ENCODE measurements around the gene MEGF9. TPM values are rescaled to one million over a fixed set of nuclear protein-coding genes. Genes with fewer than 3 reads are reported as not detected.
A peak's percentile ranks its signal among the peaks of the same experiment; 100 is the strongest.

The MEGF9 gene
- total and polyA plus RNA-seq, 12 donors, result 3.9 to 28.5 (median 19.7) TPM

- no peak for DNase-seq
- Histone ChIP-seq H3K36me3 (replicated peaks in 1 of 2) (peaks cover 0 to 5% of the 10 kb centered on the region in 2 donors), H3K27me3 (no peaks in the 10 kb centered on the region), H3K9me3 (replicated peaks in 1 of 3) (no peaks in the 10 kb centered on the region), H3K4me1 (replicated peaks in 1 of 2) (no peaks in the 10 kb centered on the region), H3K27ac (no peak overlapping the region), H3K4me3 (no peak overlapping the region)
- no peak for TF ChIP-seq POLR2A (IDR thresholded peaks at IDR 0.05)
- TF ChIP-seq CTCF (IDR thresholded peaks at IDR 0.05), result no peak
- WGBS, 4 donors, result 76 to 95% (median 91%) methylated on average over 1 of the region's 1 CpG
- intact Hi-C loops (cut with DNase I), result no loop called here
Observed at GRCh38 chr9:120603591-120603990, 110.7 kb downstream of the MEGF9 start.

GRCh38 chr9:120603010-120603409 lies 111.3 kb downstream of the MEGF9 start:
- no peak for TF ChIP-seq CTCF (IDR thresholded peaks at IDR 0.05)
- no peak for TF ChIP-seq POLR2A (IDR thresholded peaks at IDR 0.05)
- no peak for DNase-seq
- intact Hi-C loops (cut with DNase I), result no loop called here
- 95 to 100% (median 99%) methylated on average over 1 of the region's 1 CpG for WGBS, 4 donors
- Histone ChIP-seq H3K9me3 (replicated peaks in 1 of 3) (no peaks in the 10 kb centered on the region), H3K4me3 (no peak overlapping the region), H3K27me3 (no peaks in the 10 kb centered on the region), H3K4me1 (replicated peaks in 1 of 2) (no peaks in the 10 kb centered on the region), H3K36me3 (replicated peaks in 1 of 2) (peaks cover 0 to 5% of the 10 kb centered on the region in 2 donors), H3K27ac (no peak overlapping the region)

DNA sequence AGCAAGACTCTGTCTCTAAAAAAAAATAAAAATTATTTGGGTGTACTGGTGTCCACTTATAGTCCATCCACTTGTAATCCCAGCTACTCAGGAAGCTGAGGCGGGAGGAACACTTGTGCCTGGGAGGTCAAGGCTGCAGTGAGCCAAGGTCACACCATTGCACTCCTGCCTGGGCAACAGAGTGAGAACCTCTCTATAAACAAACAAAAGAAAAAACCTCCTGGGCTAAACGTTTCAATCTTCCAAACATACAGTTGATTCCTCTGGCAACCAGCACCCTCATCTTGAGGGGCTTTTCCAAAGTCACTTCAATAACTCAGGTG lies 120.4 kb downstream of the MEGF9 start:
- Histone ChIP-seq H3K4me3 (no peak overlapping the region), H3K36me3 (replicated peaks in 1 of 2) (no peaks in the 10 kb centered on the region), H3K27me3 (no peaks in the 10 kb centered on the region), H3K27ac (no peak overlapping the region), H3K4me1 (replicated peaks in 1 of 2) (no peaks in the 10 kb centered on the region), H3K9me3 (replicated peaks in 1 of 3) (no peaks in the 10 kb centered on the region)
- TF ChIP-seq POLR2A (IDR thresholded peaks at IDR 0.05) (no peak), CTCF (IDR thresholded peaks at IDR 0.05) (no peak)
- intact Hi-C loops (cut with DNase I), result no loop called here
- 26 to 36% (median 31%) methylated on average over 2 of the region's 2 CpGs for WGBS, 4 donors
- no peak for DNase-seq

- no peaks in the 10 kb centered on the region for H3K4me1 ChIP-seq (replicated peaks in 1 of 2)
- H3K27ac ChIP-seq, result no peak overlapping the region
- peak in 1 of 7 donors; percentile 30 for DNase-seq
- no peaks in the 10 kb centered on the region for H3K27me3 ChIP-seq
- intact Hi-C loops (cut with DNase I), result no loop called here
- WGBS, 4 donors, result 82 to 88% (median 85%) methylated on average over 5 of the region's 5 CpGs
- H3K36me3 ChIP-seq (replicated peaks in 1 of 2), result no peaks in the 10 kb centered on the region
- H3K9me3 ChIP-seq (replicated peaks in 1 of 3), result no peaks in the 10 kb centered on the region
- TF ChIP-seq POLR2A (IDR thresholded peaks at IDR 0.05) (no peak), CTCF (IDR thresholded peaks at IDR 0.05) (no peak)
- H3K4me3 ChIP-seq, result no peak overlapping the region
Observed at GRCh38 chr9:120593250-120593954, 120.9 kb downstream of the MEGF9 start.

Data from adrenal gland (tissue), 12 donors.